GM12878 (cell line): ENCODE measurements around the gene HOGA1. TPM values are rescaled to one million over a fixed set of nuclear protein-coding genes. Genes with fewer than 3 reads are reported as not detected.

Experiments
- ATAC-seq: fragments of 200-7000 bp; cut with Tn5 transposase; 3 replicates; pipeline ENCODE4 v1.9.1; 2020; ENCODE audit warnings: mild to moderate bottlenecking, moderate library complexity
- BruUV-seq: library from RNA; stranded (reverse); fragments of 400-500 nt; replicated peaks from 2 replicates; lab custom pipeline; 2021; lab: Mats Ljungman, UMichigan
- CTCF ChIA-PET: fragments of 300-600 bp; sonication (Branson Sonifier 250); formaldehyde crosslinking; extraction: SDS; loops from one replicate; lab custom pipeline; 2021; ENCODE audit warnings: inconsistent platforms; lab: Yijun Ruan, JAX
- POLR2A ChIA-PET: fragments of 350-600 bp; formaldehyde crosslinking; extraction: SDS; loops from one replicate; lab custom pipeline; 2021; ENCODE audit warnings: inconsistent platforms; lab: Charles Lee
- RAD21 ChIA-PET: fragments of 300-600 bp; sonication (Branson Sonifier 250); formaldehyde crosslinking; loops from one replicate; lab custom pipeline; 2023; ENCODE audit warnings: antibody characterized with exemption; ENCODE audit not compliant: unreplicated experiment; lab: Charles Lee
- SMC1A ChIA-PET: fragments of 300-600 bp; sonication (Branson Sonifier 250); formaldehyde crosslinking; loops from one replicate; lab custom pipeline; 2023; ENCODE audit not compliant: unreplicated experiment, uncharacterized antibody; lab: Charles Lee
- DNase-seq: peaks from one replicate; pipeline ENCODE4 v3.0.0-alpha.2; 2011; ENCODE audit warnings: low read depth, low spot score
- FAIRE-seq: peaks from 3 replicates; lab custom pipeline; 2011; peaks lifted over from hg19 to GRCh38; lab: Jason Lieb, UNC
- H2AFZ ChIP-seq: 2 replicates; pipeline ENCODE4 v1.6.0; 2011; ENCODE audit warnings: low read depth, low read length, control low read depth; ENCODE audit not compliant: control insufficient read depth
- H3K27ac ChIP-seq: 2 replicates; pipeline ENCODE4 v1.5.1; 2011; ENCODE audit warnings: control low read depth; ENCODE audit not compliant: control insufficient read depth, insufficient read depth
- H3K27me3 ChIP-seq, 2 experiments: replicated peaks in 1 of 2; 2 replicates each; pipeline versions ENCODE4 v1.6.0 to v1.6.1; 2011; ENCODE audit warnings: low read length in 1 of 2; ENCODE audit not compliant: control insufficient read depth in 2 of 2, insufficient read depth in 2 of 2
- H3K36me3 ChIP-seq, 2 experiments: 2 replicates each; pipeline ENCODE4 v1.5.1; 2011; ENCODE audit warnings: low read length in 1 of 2; ENCODE audit not compliant: control insufficient read depth in 2 of 2, insufficient read depth in 2 of 2
- H3K4me1 ChIP-seq: 2 replicates; pipeline ENCODE4 v1.6.1; 2011; ENCODE audit warnings: mild to moderate bottlenecking, low read length, moderate library complexity, mixed read lengths; ENCODE audit not compliant: control insufficient read depth, insufficient read depth
- H3K4me2 ChIP-seq: 2 replicates; pipeline ENCODE4 v1.6.0; 2011; ENCODE audit warnings: control low read depth; ENCODE audit not compliant: control insufficient read depth, insufficient read depth
- H3K4me3 ChIP-seq: fragments of 200-600 bp; sonication (generic); 2 replicates; pipeline ENCODE4 v1.5.1; 2016
- H3K79me2 ChIP-seq: 2 replicates; pipeline ENCODE4 v1.6.0; 2011; ENCODE audit warnings: low read length; ENCODE audit not compliant: control insufficient read depth, insufficient read depth
- H3K9ac ChIP-seq: 2 replicates; pipeline ENCODE4 v1.8.0; 2011; ENCODE audit warnings: low read length, control low read depth, mixed read lengths; ENCODE audit not compliant: control insufficient read depth, insufficient read depth
- H3K9me3 ChIP-seq: replicated peaks from 3 replicates; pipeline ENCODE4 v1.5.1; 2011; ENCODE audit warnings: mild to moderate bottlenecking, low read length; ENCODE audit not compliant: control insufficient read depth, insufficient read depth
- H4K20me1 ChIP-seq: 2 replicates; pipeline ENCODE4 v1.6.0; 2011; ENCODE audit not compliant: control insufficient read depth, insufficient read depth
- BCL11A ChIP-seq: IDR thresholded peaks from 2 replicates; pipeline ENCODE4 v1.6.1; 2011; ENCODE audit warnings: low read depth, low read length
- CEBPZ ChIP-seq: fragments of 150-350 bp; IDR thresholded peaks from 2 replicates; pipeline ENCODE4 v1.6.1; 2016; ENCODE audit warnings: low read depth, low read length
- E2F4 ChIP-seq: IDR thresholded peaks from 2 replicates; pipeline ENCODE4 v1.6.1; 2012; ENCODE audit warnings: low read depth, low read length, improper control_type of control experiment
- EGR1 ChIP-seq, 2 experiments: IDR thresholded peaks; 1 replicate in 1 of 2; 2 replicates in 1 of 2; pipeline ENCODE4 v1.6.1; 2011 to 2012; ENCODE audit warnings: low read depth in 2 of 2, low read length in 2 of 2, borderline replicate concordance in 1 of 2, mild to moderate bottlenecking in 1 of 2, moderate library complexity in 1 of 2
- GABPA ChIP-seq: IDR thresholded peaks from 2 replicates; pipeline ENCODE4 v1.6.1; 2014; ENCODE audit warnings: antibody characterized with exemption, low read depth, mild to moderate bottlenecking, inconsistent platforms
- NR2F1 ChIP-seq: fragments of 450-650 bp; conservative IDR thresholded peaks from 2 replicates; pipeline ENCODE4 v1.6.1; 2017; ENCODE audit warnings: mild to moderate bottlenecking
- POLR2A ChIP-seq: IDR thresholded peaks from 2 replicates; pipeline ENCODE4 v1.6.1; 2011; ENCODE audit warnings: low read depth, mild to moderate bottlenecking, low read length
- YY1 ChIP-seq: IDR thresholded peaks from 2 replicates; pipeline ENCODE4 v1.6.1; 2011; ENCODE audit warnings: low read depth, mild to moderate bottlenecking, low read length
- WGBS: methylation state at CpG from one replicate; pipeline ENCODE4 v1.1.6; 2016; ENCODE audit warnings: low lambda C conversion rate; ENCODE audit not compliant: insufficient replicate concordance, insufficient coverage; ENCODE audit errors: missing lambda C conversion rate; 5-methylcytosine and 5-hydroxymethylcytosine counted together
- in situ Hi-C: fragments of 300-500 bp; cut with MboI; formaldehyde crosslinking; loops from 9 replicates; pipeline ENCODE4 v1.14.3; 2018; ENCODE audit warnings: mixed read lengths
- intact Hi-C: fragments of 100-400 bp; cut with micrococcal nuclease; formaldehyde crosslinking; loops from one replicate; pipeline ENCODE4 v1.14.2; 2022; ENCODE audit not compliant: unreplicated experiment
- polyA plus RNA-seq, 11 experiments: library from polyadenylated mRNA; depleted of rRNA in 4 of 11; unstranded in 6 of 11; stranded (reverse) in 5 of 11; fragments of >200 nt; fragmentation: Nextera tagmentation in 4 of 11; fragmentation: Illumina TruSeq in 1 of 11; extraction: Ambion mirVana in 4 of 11; extraction: Trizol in 1 of 11; gene quantifications; 1 replicate in 1 of 11; 2 replicates in 10 of 11; pipeline versions ENCODE4 v1.2.1 to v1.2.3, GENCODE V29; 2011 to 2016; ENCODE audit warnings: inconsistent platforms in 2 of 11, missing spikeins in 2 of 11, low read depth in 1 of 11
- total RNA-seq, 4 experiments: library from RNA; depleted of rRNA in 3 of 4; stranded (reverse); fragments of >200 nt in 3 of 4; fragmentation: Illumina TruSeq in 1 of 4; extraction: Trizol in 1 of 4; gene quantifications; 2 replicates each; pipeline versions ENCODE4 v1.2.1 to v1.2.3, GENCODE V29; 2013 to 2021

The HOGA1 gene
- total and polyA plus RNA-seq, 10 of the 15 experiments (the other 5 are each of a cell fraction or from before 2014, with no cell fraction given) = 0.01 to 0.19 (median 0.06) TPM; not detected in 6

GRCh38 chr10:97651773-97652172 is 67.6 kb downstream of the HOGA1 start:
- no TSS peak for BruUV-seq
- RAD21 ChIA-PET = no interaction called here
- ATAC-seq = no peak
- POLR2A ChIA-PET = no interaction called here
- Histone ChIP-seq H3K36me3 (peaks cover 7% of the 10 kb centered on the region in 2 experiments; a peak in 3 of 4 replicates), H3K9me3 (no peaks in the 10 kb centered on the region), H4K20me1 (no peaks in the 10 kb centered on the region), H3K9ac (no peak overlapping the region), H3K27ac (no peak overlapping the region), H3K4me2 (no peak overlapping the region), H2AFZ (no peak overlapping the region), H3K4me3 (no peak overlapping the region), H3K79me2 (peaks cover 5% of the 10 kb centered on the region), H3K27me3 (no peaks in the 10 kb centered on the region), H3K4me1 (peaks cover 7% of the 10 kb centered on the region)
- WGBS = over 99% methylated on average over 3 of the region's 3 CpGs
- intact Hi-C loops (no loop called here), in situ Hi-C loops (no loop called here)
- no peak for DNase-seq
- SMC1A ChIA-PET = no interaction called here
- CTCF ChIA-PET = no interaction called here
- no peak for TF ChIP-seq POLR2A
- no peak for TF ChIP-seq EGR1 (IDR thresholded peaks at IDR 0.05; ENCODE audit: borderline replicate concordance in 1 of 2, low read depth in 2 of 2, low read length in 2 of 2)
- no peak for TF ChIP-seq E2F4
- TF ChIP-seq YY1 = no peak
- TF ChIP-seq CEBPZ = no peak
- TF ChIP-seq BCL11A = no peak
- TF ChIP-seq NR2F1 = no peak
- TF ChIP-seq GABPA = no peak
- FAIRE-seq = no peak
